Measurements from ENCODE around the gene ZFAND2B. TPM values are rescaled to one million over a fixed set of nuclear protein-coding genes. Genes with fewer than 3 reads are reported as not detected.

ZFAND2B gene
- polyA plus RNA-seq, 1 of the 3 experiments (the other 2 are of a cell fraction): 39.9 TPM

DNA sequence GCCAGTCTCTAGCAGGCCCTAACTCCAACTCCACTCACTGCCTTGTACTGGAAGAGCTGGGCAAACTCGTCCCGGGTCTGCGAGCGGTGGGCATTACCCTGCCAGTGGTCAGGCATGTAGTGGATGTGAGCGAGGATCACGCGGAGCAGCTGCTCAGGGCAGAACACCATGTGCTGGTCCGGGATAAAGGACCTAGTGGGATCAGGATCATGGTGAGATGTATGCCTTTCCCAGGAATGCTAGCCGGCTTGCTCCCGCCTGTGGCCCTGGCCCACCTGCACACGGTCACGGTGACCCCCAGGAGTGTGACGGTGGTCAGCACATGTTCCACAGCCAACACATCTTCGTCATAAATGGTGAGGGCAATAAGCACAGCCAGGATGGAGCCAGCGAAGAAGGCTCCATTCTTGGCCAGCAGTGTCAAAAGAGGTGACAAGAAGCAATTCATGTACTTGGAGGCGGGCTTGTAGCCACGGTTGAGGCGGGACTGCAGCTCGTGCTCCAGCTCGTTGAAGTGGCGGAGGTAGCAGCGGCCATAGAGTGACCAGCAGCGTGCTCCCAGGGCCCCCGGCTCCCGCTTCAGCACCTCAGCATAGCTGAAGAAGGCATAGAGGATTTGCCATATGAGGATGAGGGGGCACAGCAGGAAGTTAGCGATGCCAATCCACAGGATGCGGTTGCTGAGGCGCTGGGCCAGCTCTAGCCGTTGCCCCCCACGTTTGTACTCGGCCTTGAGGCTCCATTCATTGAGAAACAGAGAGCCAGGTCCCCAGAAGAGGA lies 17.4 kb downstream of the ZFAND2B start:
- H3K4me3 ChIP-seq (ENCODE audit: low read depth in 2 of 2, low read length in 1 of 2): no peak overlapping the region
- no peaks in the 10 kb centered on the region for H3K9me3 ChIP-seq
- peaks cover 5 to 22% of the 10 kb centered on the region in 2 experiments; a peak in 3 of 4 replicates for H3K4me1 ChIP-seq (ENCODE audit: control insufficient read depth in 1 of 2, insufficient read depth in 2 of 2, low read depth in 1 of 2, low read length in 1 of 2)
- no peaks in the 10 kb centered on the region for H3K27me3 ChIP-seq (ENCODE audit: insufficient read depth)
- no peak overlapping the region for H3K4me2 ChIP-seq
- whole genome bisulfite sequencing (ENCODE audit: low lambda C conversion rate): 93% methylated on average over 22 of the region's 31 CpGs
- H3K36me3 ChIP-seq (replicated peaks in 1 of 2; ENCODE audit: control insufficient read depth in 1 of 2, insufficient read depth in 2 of 2, low read length in 1 of 2): peaks cover 8 to 46% of the 10 kb centered on the region in 2 experiments
- DNase-seq: no peak
- TF ChIP-seq RAD21 (IDR thresholded peaks at IDR 0.05; ENCODE audit: low read length): no peak
- H3F3A ChIP-seq (replicated peaks; ENCODE audit: insufficient read depth): peaks cover 9% of the 10 kb centered on the region
- peaks cover 16% of the 10 kb centered on the region for H3K79me2 ChIP-seq (ENCODE audit: insufficient read depth)
- H2AFZ ChIP-seq (ENCODE audit: low read depth): no peak overlapping the region
- ChIA-PET POLR2A (no interaction called here), CTCF (interaction anchor here (0.6 to 1.1 kb wide), 3 partner anchors 53 to 71 kb away, joined by 3 to 4 read pairs (median 3); no protein-coding TSS in a partner anchor)
- H4K20me1 ChIP-seq (ENCODE audit: insufficient read depth): no peaks in the 10 kb centered on the region
- no peak overlapping the region for H3K27ac ChIP-seq (ENCODE audit: low read depth in 2 of 2, low read length in 1 of 2)
- no peak overlapping the region for H3K9ac ChIP-seq
- H3K9me2 ChIP-seq: no peaks in the 10 kb centered on the region

- Histone ChIP-seq H2AFZ (ENCODE audit: low read depth) (no peak overlapping the region), H3K4me1 (ENCODE audit: control insufficient read depth in 1 of 2, insufficient read depth in 2 of 2, low read depth in 1 of 2, low read length in 1 of 2) (peaks cover 0 to 13% of the 10 kb centered on the region in 2 experiments; a peak in 1 of 4 replicates), H3K79me2 (ENCODE audit: insufficient read depth) (peaks cover 20% of the 10 kb centered on the region), H3K36me3 (replicated peaks in 1 of 2; ENCODE audit: control insufficient read depth in 1 of 2, insufficient read depth in 2 of 2, low read length in 1 of 2) (peaks cover 8 to 41% of the 10 kb centered on the region in 2 experiments), H3K27me3 (ENCODE audit: insufficient read depth) (no peaks in the 10 kb centered on the region), H3K4me2 (no peak overlapping the region), H3F3A (replicated peaks; ENCODE audit: insufficient read depth) (peaks cover 6% of the 10 kb centered on the region), H3K4me3 (ENCODE audit: low read depth in 2 of 2, low read length in 1 of 2) (no peak overlapping the region), H3K27ac (ENCODE audit: low read depth in 2 of 2, low read length in 1 of 2) (no peak overlapping the region), H4K20me1 (ENCODE audit: insufficient read depth) (no peaks in the 10 kb centered on the region), H3K9me3 (no peaks in the 10 kb centered on the region), H3K9me2 (no peaks in the 10 kb centered on the region), H3K9ac (no peak overlapping the region)
- 100% methylated on average over 3 of the region's 3 CpGs for WGBS (ENCODE audit: low lambda C conversion rate)
- ChIA-PET CTCF (interaction anchor here (0.6 to 2.1 kb wide), 3 partner anchors 27 to 73 kb away, joined by 3 to 7 read pairs (median 7); no protein-coding TSS in a partner anchor), POLR2A (no interaction called here)
- DNase-seq: no peak
- TF ChIP-seq EP300 (IDR thresholded peaks at IDR 0.05; ENCODE audit: borderline replicate concordance in 1 of 2, low read depth in 1 of 2, low read length in 1 of 2): no peak
Observed at GRCh38 chr2:219225350-219225749, 18.8 kb downstream of the ZFAND2B start.

GRCh38 chr2:219228041-219228910 lies 21.7 kb downstream of the ZFAND2B start:
- Histone ChIP-seq H3K9me3 (no peaks in the 10 kb centered on the region), H3K79me2 (ENCODE audit: insufficient read depth) (peaks cover 27% of the 10 kb centered on the region), H3K4me1 (ENCODE audit: control insufficient read depth in 1 of 2, insufficient read depth in 2 of 2, low read depth in 1 of 2, low read length in 1 of 2) (peaks cover 3 to 16% of the 10 kb centered on the region in 2 experiments; a peak in 1 of 4 replicates), H4K20me1 (ENCODE audit: insufficient read depth) (no peaks in the 10 kb centered on the region), H3K9me2 (no peaks in the 10 kb centered on the region), H2AFZ (ENCODE audit: low read depth) (peak overlapping the region; percentile 75; the same call in 1 of the 2 replicates), H3K27me3 (ENCODE audit: insufficient read depth) (no peaks in the 10 kb centered on the region), H3F3A (replicated peaks; ENCODE audit: insufficient read depth) (peaks cover 11% of the 10 kb centered on the region), H3K36me3 (replicated peaks in 1 of 2; ENCODE audit: control insufficient read depth in 1 of 2, insufficient read depth in 2 of 2, low read length in 1 of 2) (peaks cover 10 to 39% of the 10 kb centered on the region in 2 experiments), H3K27ac (ENCODE audit: low read depth in 2 of 2, low read length in 1 of 2) (peak overlapping the region in 1 of 2 experiments; percentile 75; a peak in 2 of 4 replicates), H3K9ac (peak overlapping the region; percentile 78), H3K4me3 (ENCODE audit: low read depth in 2 of 2, low read length in 1 of 2) (peak overlapping the region; percentile 82 to 87), H3K4me2 (peak overlapping the region; percentile 98)
- DNase-seq: no peak
- WGBS (ENCODE audit: low lambda C conversion rate): 50% methylated on average over 6 of the region's 7 CpGs
- ChIA-PET CTCF (interaction anchor here (0.8 to 5.1 kb wide), 6 partner anchors 9 to 198 kb away, joined by 3 to 40 read pairs (median 6); partner anchors contain the start of gene ABCB6), POLR2A (interaction anchor here (0.7 to 2.7 kb wide), 4 partner anchors 10 to 51 kb away, joined by 3 to 23 read pairs (median 14); partner anchors contain the start of genes ABCB6, CNPPD1, GLB1L and STK16)
- TF ChIP-seq RCOR1 (IDR thresholded peaks at IDR 0.05; ENCODE audit: low read length): no peak
- no peak for TF ChIP-seq YY1 (IDR thresholded peaks at IDR 0.05; ENCODE audit: low read depth)
- TF ChIP-seq TAF1 (IDR thresholded peaks at IDR 0.05; ENCODE audit: borderline replicate concordance, low read depth, low read length): no peak

Measured in SK-N-SH (cell line).